Esophagus muscularis mucosa (tissue), 3 donors: ENCODE measurements around the gene SLX4IP.

ENCODE experiments used
- POLR2A ChIP-seq: fragments of 450-650 bp; IDR thresholded peaks from one replicate; pipeline ENCODE4 v1.6.1; 2017; ENCODE audit warnings: antibody characterized with exemption, moderate library complexity, mild to moderate bottlenecking, low read depth
- TF ChIP-seq, protein P1 (sequence below), 3 experiments: fragments of 200-600 bp in 2 of 3; fragments of 450-650 bp in 1 of 3; sonication (generic) in 2 of 3; IDR thresholded peaks; one replicate each; pipeline ENCODE4 v1.5.1; 2017 to 2019; ENCODE audit warnings: antibody characterized with exemption in 3 of 3, mild to moderate bottlenecking in 2 of 3, moderate library complexity in 1 of 3

DNA sequence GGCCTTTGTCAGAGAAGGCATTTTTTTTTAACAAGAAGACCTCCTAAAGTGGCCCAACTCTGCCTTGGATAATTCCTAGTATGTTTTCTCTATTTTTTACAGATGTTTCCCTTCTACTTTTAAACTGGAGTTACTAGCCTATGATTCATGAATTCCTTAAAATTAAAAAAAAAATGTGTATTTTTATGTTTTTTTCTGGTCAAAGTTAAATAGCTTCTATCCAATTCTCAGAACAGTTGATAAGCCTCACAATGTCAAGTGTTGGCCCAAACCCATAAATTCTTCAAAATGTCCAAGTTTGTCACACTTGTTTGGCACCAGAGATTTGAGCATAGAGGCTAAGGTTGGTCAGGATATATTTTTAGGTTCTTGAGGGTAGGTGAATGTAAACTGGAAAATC lies 174.7 kb downstream of the SLX4IP start:
- no peak for TF ChIP-seq POLR2A
- TF ChIP-seq, protein P1, sequence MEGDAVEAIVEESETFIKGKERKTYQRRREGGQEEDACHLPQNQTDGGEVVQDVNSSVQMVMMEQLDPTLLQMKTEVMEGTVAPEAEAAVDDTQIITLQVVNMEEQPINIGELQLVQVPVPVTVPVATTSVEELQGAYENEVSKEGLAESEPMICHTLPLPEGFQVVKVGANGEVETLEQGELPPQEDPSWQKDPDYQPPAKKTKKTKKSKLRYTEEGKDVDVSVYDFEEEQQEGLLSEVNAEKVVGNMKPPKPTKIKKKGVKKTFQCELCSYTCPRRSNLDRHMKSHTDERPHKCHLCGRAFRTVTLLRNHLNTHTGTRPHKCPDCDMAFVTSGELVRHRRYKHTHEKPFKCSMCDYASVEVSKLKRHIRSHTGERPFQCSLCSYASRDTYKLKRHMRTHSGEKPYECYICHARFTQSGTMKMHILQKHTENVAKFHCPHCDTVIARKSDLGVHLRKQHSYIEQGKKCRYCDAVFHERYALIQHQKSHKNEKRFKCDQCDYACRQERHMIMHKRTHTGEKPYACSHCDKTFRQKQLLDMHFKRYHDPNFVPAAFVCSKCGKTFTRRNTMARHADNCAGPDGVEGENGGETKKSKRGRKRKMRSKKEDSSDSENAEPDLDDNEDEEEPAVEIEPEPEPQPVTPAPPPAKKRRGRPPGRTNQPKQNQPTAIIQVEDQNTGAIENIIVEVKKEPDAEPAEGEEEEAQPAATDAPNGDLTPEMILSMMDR (IDR thresholded peaks at IDR 0.05) = no peak
